GM19328 (cell line): ENCODE data around the gene CASTOR1.

ENCODE experiments used
- ATAC-seq: cut with Tn5 transposase; IDR thresholded peaks from one replicate; pipeline ENCODE4 v1.9.1; 2021; ENCODE audit warnings: mild to moderate bottlenecking, moderate library complexity; ENCODE audit not compliant: unreplicated experiment

CASTOR1 gene

GRCh38 chr22:30247561-30247960 lies 41.7 kb downstream of the CASTOR1 start:
- no peak for ATAC-seq

- no peak for ATAC-seq
Observed at GRCh38 chr22:30246814-30247376, 42.4 kb downstream of the CASTOR1 start.

- no peak for ATAC-seq
Observed at GRCh38 chr22:30245985-30246813, 43.1 kb downstream of the CASTOR1 start, which contains the start of gene LIF. LIF (minus strand) TSS chr22:30246759; CDS start chr22:30246695, 64 bp downstream.

GRCh38 chr22:30245181-30245984 lies 43.9 kb downstream of the CASTOR1 start:
- ATAC-seq, result no peak

GRCh38 chr22:30244641-30245040 lies 44.7 kb downstream of the CASTOR1 start:
- no peak for ATAC-seq

- ATAC-seq, result no peak
Observed at GRCh38 chr22:30244066-30244465, 45.2 kb downstream of the CASTOR1 start.

GRCh38 chr22:30243661-30244060 lies 45.6 kb downstream of the CASTOR1 start:
- ATAC-seq, result no peak

- ATAC-seq, result no peak
Observed at GRCh38 chr22:30241576-30242371, 47.5 kb downstream of the CASTOR1 start.

- ATAC-seq, result no peak
Observed at GRCh38 chr22:30240541-30241417, 48.5 kb downstream of the CASTOR1 start.

- no peak for ATAC-seq
Observed at GRCh38 chr22:30239488-30240405, 49.6 kb downstream of the CASTOR1 start.

GRCh38 chr22:30238661-30239487 lies 50.4 kb downstream of the CASTOR1 start:
- ATAC-seq, result no peak

GRCh38 chr22:30238136-30238535 lies 51.2 kb downstream of the CASTOR1 start:
- no peak for ATAC-seq

GRCh38 chr22:30236875-30237274 lies 52.4 kb downstream of the CASTOR1 start:
- no peak for ATAC-seq

- ATAC-seq, result no peak
Observed at GRCh38 chr22:30235687-30236170, 53.6 kb downstream of the CASTOR1 start.
